Stimulated activated effector memory CD8-positive, alpha-beta T cell treated with anti-CD3 and anti-CD28 coated beads, Interleukin-12 subunit alpha, Interleukin-12 subunit beta, amount 100 ng/mL, for 72 hours (primary cell): Measurements from ENCODE around the gene GANAB.
"Not testable (repeated sequence)": the region's sequence is repeated elsewhere in the genome, so short reads cannot be mapped to it uniquely, and the experiment has no call there.

ENCODE experiments used
- ATAC-seq: fragments of 150-1000 bp; cut with Tn5 transposase; 2 replicates; pipeline ENCODE4 v1.10.0; 2021
- DNase-seq, 2 donors: peaks; one replicate each; pipeline ENCODE4 v3.0.0; 2021 to 2022; ENCODE audit warnings: low spot score in 2 of 2
- H3K27ac Mint-ChIP-seq: one replicate; pipeline ENCODE4 v1.8.0; 2022; ENCODE audit warnings: mild to moderate bottlenecking, mixed read lengths
- H3K36me3 Mint-ChIP-seq: one replicate; pipeline ENCODE4 v1.8.0; 2022; ENCODE audit warnings: mild to moderate bottlenecking, mixed read lengths
- H3K4me1 Mint-ChIP-seq: one replicate; pipeline ENCODE4 v1.8.0; 2022; ENCODE audit warnings: mixed read lengths
- H3K4me3 Mint-ChIP-seq: one replicate; pipeline ENCODE4 v1.8.0; 2022; ENCODE audit warnings: mild to moderate bottlenecking, mixed read lengths
- H3K9me3 Mint-ChIP-seq: one replicate; pipeline ENCODE4 v1.8.0; 2022; ENCODE audit warnings: mixed read lengths

The GANAB gene

DNA sequence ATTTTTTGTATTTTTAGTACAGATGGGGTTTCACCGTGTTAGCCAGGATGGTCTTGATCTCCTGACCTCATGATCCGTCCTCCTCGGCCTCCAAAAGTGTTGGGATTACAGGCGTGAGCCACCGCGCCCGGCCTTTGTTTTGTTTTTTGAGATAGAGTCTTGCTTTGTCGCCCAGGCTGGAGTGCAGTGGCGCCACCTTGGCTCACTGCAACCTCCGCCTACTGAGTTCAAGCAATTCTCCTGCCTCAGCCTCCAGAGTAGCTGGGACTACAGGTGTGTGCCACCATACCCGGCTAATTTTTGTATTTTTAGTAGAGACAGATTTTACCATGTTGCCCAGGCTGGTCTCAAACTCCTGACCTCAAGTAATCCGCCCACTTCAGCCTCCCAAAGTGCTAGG is 3.9 kb upstream of the GANAB start:
- H3K4me3 Mint-ChIP-seq, DNase-seq, H3K27ac Mint-ChIP-seq, ATAC-seq, H3K9me3 Mint-ChIP-seq: not testable (repeated sequence)
- Mint-ChIP-seq H3K4me1 (peaks cover 31% of the 10 kb centered on the region), H3K36me3 (peaks cover 61% of the 10 kb centered on the region)

DNA sequence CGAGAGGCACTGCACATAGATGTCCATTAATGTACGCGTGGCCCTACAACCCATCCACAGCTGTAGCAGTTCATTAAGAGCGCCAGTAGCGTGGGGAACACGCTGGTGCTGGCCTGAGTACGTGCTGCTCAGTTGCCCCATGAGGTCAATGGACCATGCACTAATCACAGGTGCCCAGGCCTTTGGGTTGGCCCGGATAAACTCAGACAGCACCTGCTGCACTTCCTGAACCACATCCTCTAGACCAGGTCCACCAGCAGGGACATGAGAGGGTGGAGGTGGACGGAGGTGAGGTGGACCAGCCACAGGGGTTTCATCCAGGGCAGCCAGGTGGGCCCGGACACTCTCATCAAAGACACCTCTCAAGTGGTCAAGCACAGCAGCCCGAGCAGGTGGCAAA is 3.1 kb upstream of the GANAB start:
- DNase-seq (no peak), ATAC-seq (no peak)
- Mint-ChIP-seq H3K27ac (no peak overlapping the region), H3K36me3 (peaks cover 68% of the 10 kb centered on the region), H3K4me3 (no peak overlapping the region), H3K9me3 (no peaks in the 10 kb centered on the region), H3K4me1 (peaks cover 33% of the 10 kb centered on the region)

DNA sequence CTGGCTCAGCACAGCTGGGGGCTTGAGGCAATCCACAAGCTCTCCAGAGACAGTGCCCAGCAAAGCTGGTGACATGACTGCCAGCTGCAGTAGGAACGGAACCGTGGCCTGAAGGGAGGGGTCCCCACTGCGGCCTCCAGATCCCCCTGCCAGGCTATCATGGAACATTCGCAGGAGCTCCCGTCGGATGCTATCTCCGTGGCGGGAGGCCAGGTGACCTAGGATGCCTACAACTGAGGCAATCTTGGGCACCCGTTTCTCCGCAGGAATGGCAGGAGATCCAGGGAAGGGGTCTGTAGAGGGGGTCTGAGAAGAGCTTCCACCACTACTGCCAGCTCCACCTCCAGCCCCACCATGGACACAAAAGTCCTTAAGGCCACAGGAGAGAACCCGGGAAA is 2.6 kb upstream of the GANAB start:
- ATAC-seq (no peak), DNase-seq (no peak)
- no peak overlapping the region for H3K27ac Mint-ChIP-seq
- H3K9me3 Mint-ChIP-seq, result no peaks in the 10 kb centered on the region
- H3K4me1 Mint-ChIP-seq, result peaks cover 34% of the 10 kb centered on the region
- no peak overlapping the region for H3K4me3 Mint-ChIP-seq
- peaks cover 73% of the 10 kb centered on the region for H3K36me3 Mint-ChIP-seq

DNA sequence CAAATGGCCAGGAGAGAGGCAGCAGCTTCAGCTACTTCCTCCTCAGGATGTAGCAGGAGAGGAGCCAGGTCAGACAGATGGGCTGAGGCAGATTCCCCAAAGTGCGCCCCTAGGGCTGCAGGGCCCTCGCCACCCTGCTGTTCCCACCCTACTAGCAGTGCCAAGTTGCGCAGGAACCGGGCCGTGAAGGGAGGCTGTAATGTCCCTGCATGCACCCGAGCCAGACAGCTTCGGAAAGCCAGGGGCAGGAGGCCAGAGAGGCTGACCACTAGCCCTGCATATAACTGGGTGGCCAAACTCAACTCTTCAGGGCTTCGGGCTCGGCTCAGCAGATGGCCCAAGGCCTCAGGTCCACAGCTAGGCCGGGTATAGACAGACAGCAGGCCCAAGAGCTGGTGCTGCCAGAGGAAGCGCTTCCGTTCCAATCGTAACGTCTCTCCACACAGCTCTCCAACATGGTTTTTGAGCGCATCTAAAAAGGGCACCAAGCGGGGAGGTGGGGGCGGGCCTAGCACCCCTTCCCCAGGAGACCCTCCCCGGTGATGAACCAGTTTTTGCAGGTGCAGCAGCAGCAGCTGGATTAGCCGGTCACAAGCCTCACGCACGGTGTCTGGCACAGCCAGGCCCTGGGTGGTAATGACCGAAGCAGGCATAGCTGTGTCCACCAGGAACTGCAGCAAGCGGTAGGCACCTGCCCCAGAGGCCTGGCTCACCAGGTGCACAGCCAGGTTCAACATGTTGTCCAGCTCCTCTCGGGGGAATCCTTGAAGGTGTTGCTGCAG is 2.0 kb upstream of the GANAB start:
- no peak overlapping the region for H3K4me3 Mint-ChIP-seq
- no peaks in the 10 kb centered on the region for H3K9me3 Mint-ChIP-seq
- peaks cover 73% of the 10 kb centered on the region for H3K36me3 Mint-ChIP-seq
- ATAC-seq (no peak), DNase-seq (no peak)
- H3K27ac Mint-ChIP-seq, result no peak overlapping the region
- peaks cover 29% of the 10 kb centered on the region for H3K4me1 Mint-ChIP-seq

DNA sequence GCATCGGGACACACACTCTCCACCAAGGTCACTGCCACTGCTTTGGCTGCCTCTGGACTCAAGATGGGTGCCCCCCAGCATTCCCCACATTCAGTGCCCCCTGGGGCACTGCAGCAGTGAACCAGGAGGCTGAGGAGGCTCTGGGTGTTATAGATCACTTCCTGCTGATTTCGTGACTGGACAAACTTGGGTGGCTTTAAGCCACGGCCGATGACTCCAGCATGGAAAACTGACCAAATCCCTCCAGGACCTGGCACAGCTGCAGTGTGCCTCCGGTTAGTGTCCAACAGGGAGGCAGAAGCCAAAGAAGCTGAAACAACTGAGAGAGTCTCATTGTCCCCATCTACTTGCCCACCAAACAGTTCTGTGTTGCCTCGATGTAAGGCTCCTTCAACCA is 1.2 kb upstream of the GANAB start:
- H3K27ac Mint-ChIP-seq, result no peak overlapping the region
- H3K36me3 Mint-ChIP-seq, result peaks cover 73% of the 10 kb centered on the region
- peaks cover 25% of the 10 kb centered on the region for H3K4me1 Mint-ChIP-seq
- DNase-seq, result no peak
- ATAC-seq, result no peak
- H3K4me3 Mint-ChIP-seq, result no peak overlapping the region
- H3K9me3 Mint-ChIP-seq, result no peaks in the 10 kb centered on the region

DNA sequence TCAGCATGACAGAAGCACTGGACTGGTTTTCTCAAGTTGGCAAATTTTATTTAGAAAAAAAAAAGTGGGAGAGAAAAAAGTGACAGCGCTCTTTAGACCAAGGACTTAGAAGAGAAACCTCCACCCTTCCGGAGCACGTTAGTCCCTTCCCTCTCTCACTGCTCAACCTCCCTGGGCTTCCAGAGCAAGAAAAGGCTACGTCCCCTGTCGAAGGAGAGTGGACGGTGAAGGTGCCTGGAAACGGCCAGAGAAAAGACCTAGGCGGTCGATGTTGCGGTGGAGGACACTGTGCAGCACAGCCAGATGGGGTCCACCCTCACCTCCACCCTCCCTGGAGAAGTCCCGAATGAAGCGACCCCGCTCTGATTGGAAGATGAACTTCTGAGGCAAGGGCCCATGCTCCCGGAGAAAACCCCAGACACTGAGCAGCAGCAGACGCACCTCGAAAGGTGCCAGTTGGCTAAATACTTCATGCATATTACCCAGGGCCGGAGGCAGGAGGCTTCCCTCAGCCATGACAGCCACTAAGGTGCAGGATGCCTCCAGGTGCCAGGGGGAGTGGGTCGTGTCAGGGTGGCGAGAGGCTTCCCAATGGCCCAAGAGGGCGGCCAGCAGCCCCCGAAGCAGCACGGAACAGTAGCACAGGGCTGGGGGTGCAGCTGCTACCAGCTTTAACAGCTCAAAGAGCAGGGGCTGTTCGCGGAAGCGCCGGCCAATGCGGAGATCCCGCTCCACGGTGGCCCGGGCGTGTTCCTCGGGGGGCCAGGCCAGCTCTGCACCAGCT is 604 bp upstream of the GANAB start:
- Mint-ChIP-seq H3K27ac (peak overlapping the region; percentile 95), H3K9me3 (no peaks in the 10 kb centered on the region), H3K4me1 (peaks cover 19% of the 10 kb centered on the region), H3K36me3 (peaks cover 77% of the 10 kb centered on the region), H3K4me3 (peak overlapping the region; percentile 96)
- DNase-seq, result no peak
- no peak for ATAC-seq

DNA sequence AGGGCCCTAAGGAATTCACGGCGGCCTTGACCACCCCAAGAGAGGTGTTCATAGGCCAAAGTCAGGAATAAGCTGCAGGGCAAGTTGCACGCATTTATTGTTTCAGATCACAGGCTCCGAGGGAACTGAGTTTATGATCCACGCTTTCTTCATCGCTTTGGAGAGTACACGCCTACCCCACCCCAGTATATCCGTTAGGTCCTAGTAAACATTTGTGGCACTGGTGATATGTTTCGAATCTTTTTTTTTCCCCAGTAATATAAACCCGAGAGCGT is 805 bp downstream of the GANAB start:
- DNase-seq (no peak), ATAC-seq (no peak)
- peaks cover 29% of the 10 kb centered on the region for H3K4me1 Mint-ChIP-seq
- peaks cover 86% of the 10 kb centered on the region for H3K36me3 Mint-ChIP-seq
- H3K27ac Mint-ChIP-seq, result peak overlapping the region; percentile 95
- peak overlapping the region; percentile 96 for H3K4me3 Mint-ChIP-seq
- no peaks in the 10 kb centered on the region for H3K9me3 Mint-ChIP-seq

DNA sequence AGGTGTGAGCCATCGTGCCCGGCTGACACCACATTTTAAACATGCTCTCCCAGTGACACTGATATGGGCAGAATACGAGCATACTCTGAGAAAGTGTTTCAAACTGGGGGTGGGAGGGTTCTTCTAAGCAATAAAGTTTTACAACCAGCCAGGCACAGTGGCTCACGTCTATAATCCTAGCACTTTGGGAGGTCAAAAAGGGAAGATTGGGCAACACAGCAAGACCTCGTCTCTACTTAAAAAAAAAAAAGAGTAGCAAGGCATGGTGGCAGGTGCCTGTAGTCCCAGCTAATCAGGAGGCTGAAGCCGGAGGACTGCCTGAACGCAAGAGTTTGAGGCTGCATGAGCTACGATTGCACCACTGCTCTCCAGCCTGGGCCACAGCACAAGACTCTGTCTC is 2.2 kb downstream of the GANAB start:
- DNase-seq, result no peak
- Mint-ChIP-seq H3K27ac (no peak overlapping the region), H3K9me3 (no peaks in the 10 kb centered on the region), H3K4me3 (peak overlapping the region; percentile 96), H3K36me3 (peaks cover 84% of the 10 kb centered on the region), H3K4me1 (peaks cover 37% of the 10 kb centered on the region)
- ATAC-seq, result no peak

DNA sequence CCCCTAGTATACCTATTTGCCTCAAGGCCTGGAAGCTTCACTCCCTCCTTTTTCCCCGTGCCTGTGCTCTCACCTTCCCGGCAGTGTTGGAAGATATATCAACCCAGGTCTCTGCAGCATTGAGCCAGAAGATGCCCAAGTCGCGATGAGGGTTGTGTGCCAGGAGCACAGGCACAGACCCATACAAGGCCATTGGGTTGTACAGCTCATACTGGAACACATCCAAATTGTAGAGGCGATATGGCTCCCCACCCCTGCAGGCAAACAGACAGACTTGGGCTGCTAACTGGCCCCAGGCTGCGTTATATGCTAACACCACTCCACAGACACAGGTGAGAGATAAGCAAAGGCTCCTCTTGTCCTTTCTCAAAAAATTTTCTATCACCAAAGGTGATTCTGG is 13.9 kb downstream of the GANAB start:
- Mint-ChIP-seq H3K4me1 (no peaks in the 10 kb centered on the region), H3K4me3 (no peak overlapping the region), H3K27ac (peak overlapping the region; percentile 56), H3K9me3 (no peaks in the 10 kb centered on the region), H3K36me3 (peaks cover 100% of the 10 kb centered on the region)
- DNase-seq (no peak), ATAC-seq (no peak)

DNA sequence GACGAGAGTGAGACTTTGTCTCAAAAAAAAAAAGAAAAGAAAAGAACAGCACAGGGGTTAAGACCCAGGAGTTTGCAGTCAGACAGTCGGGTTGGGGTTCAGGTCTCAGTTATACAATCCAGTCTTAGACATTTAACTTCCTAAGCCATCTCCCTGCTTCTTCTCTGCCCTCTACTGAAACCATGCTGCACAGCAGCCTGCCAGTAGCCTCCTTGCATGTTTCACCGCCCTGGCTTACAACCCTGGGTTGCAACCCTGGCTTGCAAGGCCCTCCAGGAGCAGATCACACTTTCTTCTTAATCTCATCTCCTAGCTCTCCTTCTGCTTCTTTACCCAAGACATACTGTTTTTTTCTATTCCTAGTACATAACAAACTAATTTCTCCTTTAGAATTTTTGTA is 18.7 kb downstream of the GANAB start:
- no peak overlapping the region for H3K4me3 Mint-ChIP-seq
- ATAC-seq, result no peak
- H3K4me1 Mint-ChIP-seq, result no peaks in the 10 kb centered on the region
- DNase-seq, result no peak
- H3K36me3 Mint-ChIP-seq, result peaks cover 93% of the 10 kb centered on the region
- no peak overlapping the region for H3K27ac Mint-ChIP-seq
- H3K9me3 Mint-ChIP-seq, result no peaks in the 10 kb centered on the region

DNA sequence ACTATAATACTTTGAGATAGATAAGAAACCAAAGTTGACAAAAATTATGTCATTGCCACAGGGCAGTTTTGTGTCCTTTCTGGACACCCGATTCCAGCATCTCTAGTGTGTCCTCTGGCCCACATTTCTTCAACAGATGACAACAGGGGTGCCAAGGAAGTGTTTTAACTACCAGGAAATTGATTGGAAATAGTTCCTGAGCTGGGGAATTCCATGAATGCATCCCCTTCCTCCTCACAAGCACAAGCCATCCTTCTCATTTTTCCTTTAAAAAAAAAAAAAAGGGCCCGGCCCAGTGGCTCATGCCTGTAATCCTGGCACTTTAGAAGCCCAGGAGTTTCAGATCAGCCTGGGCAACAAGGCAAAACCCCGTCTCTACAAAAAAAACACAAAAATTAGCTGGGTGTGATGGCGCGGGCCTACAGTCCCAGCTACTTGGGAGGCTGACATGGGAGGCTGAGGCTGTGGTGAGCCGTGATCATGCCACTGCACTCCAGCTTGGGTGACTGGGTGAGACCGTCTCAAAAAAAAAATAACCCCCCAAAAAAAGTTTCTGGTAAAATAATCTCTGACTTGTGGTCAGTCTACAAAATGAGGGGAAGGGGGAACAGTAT is 23.8 kb downstream of the GANAB start:
- DNase-seq, result no peak
- Mint-ChIP-seq H3K9me3 (no peaks in the 10 kb centered on the region), H3K27ac (peak overlapping the region; percentile 96), H3K4me1 (peaks cover 20% of the 10 kb centered on the region), H3K4me3 (peak overlapping the region; percentile 95), H3K36me3 (peaks cover 93% of the 10 kb centered on the region)
- no peak for ATAC-seq

DNA sequence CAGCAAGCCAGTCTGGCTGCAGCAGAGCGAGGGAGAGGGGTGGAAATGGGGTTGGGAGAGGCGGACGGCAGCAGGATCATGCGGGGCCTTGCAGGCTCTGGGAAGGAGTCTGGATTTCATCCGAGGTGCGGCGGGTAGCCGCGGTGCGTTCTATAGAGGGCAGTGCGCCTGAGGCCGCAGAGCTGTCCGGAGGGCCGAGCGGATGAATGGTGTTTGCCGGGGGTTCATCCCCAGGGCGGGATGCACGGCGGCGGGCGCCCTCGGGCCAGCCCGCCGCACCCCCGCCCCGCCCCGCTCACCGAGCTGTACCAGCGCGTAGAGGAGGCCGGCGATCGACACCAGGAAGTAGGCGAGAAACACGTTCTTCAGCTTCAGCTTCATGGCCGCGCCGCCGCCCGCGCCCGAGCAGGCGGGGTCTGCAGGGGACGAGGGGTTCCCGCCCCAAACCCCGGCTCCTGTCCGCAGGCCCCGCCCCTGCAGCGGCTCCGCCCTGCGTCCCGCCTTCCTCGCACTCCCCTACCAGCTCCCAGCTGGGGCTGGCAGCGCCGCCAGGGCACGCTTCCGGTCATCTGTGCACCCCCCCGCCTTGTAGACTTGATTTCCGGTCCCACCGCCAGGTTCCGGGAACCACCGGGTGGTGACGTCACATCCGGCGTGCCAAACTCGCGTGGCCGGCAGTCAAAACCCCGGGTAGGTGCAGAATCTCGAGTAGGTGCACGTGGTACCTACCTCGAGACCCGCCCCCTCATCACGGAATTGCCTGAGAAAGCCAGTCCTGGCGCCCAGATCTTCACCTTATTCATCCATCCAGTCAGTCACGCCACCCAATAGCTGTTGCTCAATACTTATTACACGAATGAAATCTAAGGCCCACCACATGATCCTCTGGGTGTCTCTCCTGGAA is 24.6 kb downstream of the GANAB start, which contains the start of gene B3GAT3:
TSS of gene B3GAT3 (minus strand) at position 420 of the 904 bp plus-strand sequence. CDS start at position 381, 39 bp downstream.
- Mint-ChIP-seq H3K9me3 (no peaks in the 10 kb centered on the region), H3K27ac (peak within 1 kb of the TSS; percentile 96), H3K4me3 (peak within 1 kb of the TSS; percentile 95), H3K4me1 (peaks cover 20% of the 10 kb centered on the region), H3K36me3 (peaks cover 92% of the 10 kb centered on the region)
- peak; percentile 89 to 99 for DNase-seq
- peak; percentile 95 for ATAC-seq

DNA sequence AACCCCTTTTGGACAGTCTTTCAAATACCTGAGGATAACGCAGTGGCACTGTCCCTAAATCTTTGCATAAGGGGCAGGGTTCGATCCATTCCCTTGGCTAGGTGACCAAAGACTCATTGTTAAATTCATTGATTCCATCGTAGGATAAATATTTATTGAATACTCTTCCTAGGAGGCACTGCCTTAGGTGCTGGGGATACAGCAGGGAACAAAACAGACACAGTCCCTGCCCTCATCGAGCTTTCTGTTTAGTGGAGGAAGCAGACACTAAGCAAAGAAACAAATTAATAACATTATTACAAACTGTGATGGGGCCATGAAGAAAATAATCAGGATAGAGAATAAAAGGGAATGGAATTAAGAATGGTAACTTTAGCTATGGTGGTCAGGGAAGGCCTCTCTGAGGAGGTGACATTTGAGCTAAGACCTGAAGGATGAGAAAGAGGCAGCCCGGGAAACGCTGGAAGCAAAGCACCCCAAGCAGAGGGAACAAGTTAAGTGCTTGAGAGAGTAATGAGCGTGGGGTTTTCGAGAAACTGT is 25.3 kb downstream of the GANAB start:
- no peak for ATAC-seq
- Mint-ChIP-seq H3K27ac (peak overlapping the region; percentile 96), H3K4me1 (peaks cover 20% of the 10 kb centered on the region), H3K4me3 (peak overlapping the region; percentile 95), H3K36me3 (peaks cover 91% of the 10 kb centered on the region), H3K9me3 (no peaks in the 10 kb centered on the region)
- DNase-seq, result no peak

DNA sequence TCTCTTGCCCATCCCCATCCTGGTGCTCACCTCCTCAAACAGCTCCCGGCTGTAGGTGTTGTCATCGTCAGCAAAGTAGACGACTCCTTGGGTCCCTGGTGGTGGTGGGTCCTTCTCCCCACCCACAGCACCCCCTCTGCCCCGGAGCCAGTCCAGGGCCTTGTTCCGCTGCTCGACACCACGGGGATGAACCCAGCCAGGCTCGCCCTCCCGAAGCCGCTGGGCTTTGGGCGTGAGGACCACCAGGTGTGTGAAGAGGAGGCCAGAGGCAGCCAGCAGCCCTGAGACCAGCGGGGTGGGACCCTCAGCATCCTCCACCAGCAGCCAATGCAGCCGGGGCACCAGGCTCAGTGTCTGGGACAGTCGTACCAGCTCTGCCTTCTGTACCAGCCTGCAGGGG is 29.5 kb downstream of the GANAB start:
- Mint-ChIP-seq H3K27ac (peak overlapping the region; percentile 86), H3K36me3 (peaks cover 80% of the 10 kb centered on the region), H3K4me1 (peaks cover 35% of the 10 kb centered on the region)
- not testable (repeated sequence) for DNase-seq, H3K9me3 Mint-ChIP-seq, ATAC-seq, H3K4me3 Mint-ChIP-seq

DNA sequence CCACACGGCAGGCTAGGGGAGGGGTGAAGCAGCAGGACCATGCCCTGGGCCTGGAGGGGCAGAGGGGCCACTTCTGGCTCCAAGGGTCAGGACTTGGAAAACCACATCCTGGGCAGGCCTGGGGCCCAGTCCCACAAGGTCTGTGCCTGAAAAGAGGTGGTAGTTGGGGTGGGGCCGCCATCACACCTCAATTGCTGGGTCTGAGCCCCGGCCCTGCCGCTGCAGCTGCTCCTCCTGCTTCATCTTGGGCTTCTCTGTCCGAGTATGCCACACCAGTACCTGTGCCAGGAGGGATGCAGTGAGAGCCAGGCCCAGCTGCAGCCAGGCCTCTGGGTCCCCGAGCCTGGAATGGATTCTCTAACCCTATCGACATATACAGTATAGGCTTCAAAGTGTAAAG is 30.9 kb downstream of the GANAB start:
- H3K4me3 Mint-ChIP-seq, result no peak overlapping the region
- no peak for ATAC-seq
- H3K4me1 Mint-ChIP-seq, result peaks cover 39% of the 10 kb centered on the region
- H3K27ac Mint-ChIP-seq, result peak overlapping the region; percentile 86
- no peaks in the 10 kb centered on the region for H3K9me3 Mint-ChIP-seq
- peaks cover 80% of the 10 kb centered on the region for H3K36me3 Mint-ChIP-seq
- DNase-seq, result no peak
